WTC11 (cell line): ENCODE results near the gene SMAP2.

Source experiments
- CREB1 ChIP-seq: sonication (generic); formaldehyde crosslinking; IDR thresholded peaks from 2 replicates; pipeline ENCODE4 v1.8.0; 2023; ENCODE audit warnings: mild to moderate bottlenecking, missing genetic modification reagents
- NFYB ChIP-seq: sonication (generic); formaldehyde crosslinking; conservative IDR thresholded peaks from 2 replicates; pipeline ENCODE4 v1.8.0; 2022; ENCODE audit warnings: low read depth, missing genetic modification reagents
- TF ChIP-seq, protein P1 (sequence below): sonication (generic); formaldehyde crosslinking; IDR thresholded peaks from 2 replicates; pipeline ENCODE4 v1.8.0; 2022; ENCODE audit warnings: mild to moderate bottlenecking, missing genetic modification reagents
- TF ChIP-seq, protein P2 (sequence below): sonication (generic); formaldehyde crosslinking; IDR thresholded peaks from 2 replicates; pipeline ENCODE4 v1.8.1; 2023; ENCODE audit warnings: mild to moderate bottlenecking, missing genetic modification reagents, borderline replicate concordance
- TF ChIP-seq, protein P3 (sequence below): fragments of 200-600 bp; IDR thresholded peaks from 2 replicates; pipeline ENCODE4 v1.8.0; 2022; ENCODE audit warnings: antibody characterized with exemption
- TF ChIP-seq, protein P4 (sequence below): sonication (generic); formaldehyde crosslinking; IDR thresholded peaks from 2 replicates; pipeline ENCODE4 v1.8.1; 2023; ENCODE audit warnings: mild to moderate bottlenecking, missing genetic modification reagents, moderate library complexity
- TF ChIP-seq, protein P5 (sequence below): sonication (generic); formaldehyde crosslinking; IDR thresholded peaks from 2 replicates; pipeline ENCODE4 v1.8.0; 2023; ENCODE audit warnings: missing genetic modification reagents, mild to moderate bottlenecking, borderline replicate concordance

DNA sequence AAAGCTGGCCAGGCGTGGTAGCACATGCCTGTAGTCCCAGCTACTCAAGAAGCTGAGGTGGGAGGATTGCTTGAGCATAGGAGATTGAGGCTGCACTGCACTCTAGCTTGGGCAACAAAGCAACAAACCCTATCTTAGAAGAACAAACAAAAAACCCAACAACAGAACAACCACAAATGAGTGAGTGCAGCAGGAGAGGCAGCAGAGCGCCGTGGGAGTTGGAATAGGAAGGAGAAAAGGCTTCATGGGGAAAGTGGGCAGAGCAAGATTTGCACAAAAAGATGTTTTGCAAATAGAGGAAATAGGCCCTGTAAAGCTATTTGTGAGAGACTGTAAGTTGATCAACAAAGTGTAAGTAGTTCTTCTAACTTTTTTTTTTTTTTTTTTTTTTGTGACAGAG lies 19.6 kb downstream of the SMAP2 start:
- TF ChIP-seq NFYB = no peak
- TF ChIP-seq, protein P1, sequence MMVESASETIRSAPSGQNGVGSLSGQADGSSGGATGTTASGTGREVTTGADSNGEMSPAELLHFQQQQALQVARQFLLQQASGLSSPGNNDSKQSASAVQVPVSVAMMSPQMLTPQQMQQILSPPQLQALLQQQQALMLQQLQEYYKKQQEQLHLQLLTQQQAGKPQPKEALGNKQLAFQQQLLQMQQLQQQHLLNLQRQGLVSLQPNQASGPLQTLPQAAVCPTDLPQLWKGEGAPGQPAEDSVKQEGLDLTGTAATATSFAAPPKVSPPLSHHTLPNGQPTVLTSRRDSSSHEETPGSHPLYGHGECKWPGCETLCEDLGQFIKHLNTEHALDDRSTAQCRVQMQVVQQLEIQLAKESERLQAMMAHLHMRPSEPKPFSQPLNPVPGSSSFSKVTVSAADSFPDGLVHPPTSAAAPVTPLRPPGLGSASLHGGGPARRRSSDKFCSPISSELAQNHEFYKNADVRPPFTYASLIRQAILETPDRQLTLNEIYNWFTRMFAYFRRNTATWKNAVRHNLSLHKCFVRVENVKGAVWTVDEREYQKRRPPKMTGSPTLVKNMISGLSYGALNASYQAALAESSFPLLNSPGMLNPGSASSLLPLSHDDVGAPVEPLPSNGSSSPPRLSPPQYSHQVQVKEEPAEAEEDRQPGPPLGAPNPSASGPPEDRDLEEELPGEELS (CRISPR knock-in tag) = no peak
- TF ChIP-seq, protein P2, sequence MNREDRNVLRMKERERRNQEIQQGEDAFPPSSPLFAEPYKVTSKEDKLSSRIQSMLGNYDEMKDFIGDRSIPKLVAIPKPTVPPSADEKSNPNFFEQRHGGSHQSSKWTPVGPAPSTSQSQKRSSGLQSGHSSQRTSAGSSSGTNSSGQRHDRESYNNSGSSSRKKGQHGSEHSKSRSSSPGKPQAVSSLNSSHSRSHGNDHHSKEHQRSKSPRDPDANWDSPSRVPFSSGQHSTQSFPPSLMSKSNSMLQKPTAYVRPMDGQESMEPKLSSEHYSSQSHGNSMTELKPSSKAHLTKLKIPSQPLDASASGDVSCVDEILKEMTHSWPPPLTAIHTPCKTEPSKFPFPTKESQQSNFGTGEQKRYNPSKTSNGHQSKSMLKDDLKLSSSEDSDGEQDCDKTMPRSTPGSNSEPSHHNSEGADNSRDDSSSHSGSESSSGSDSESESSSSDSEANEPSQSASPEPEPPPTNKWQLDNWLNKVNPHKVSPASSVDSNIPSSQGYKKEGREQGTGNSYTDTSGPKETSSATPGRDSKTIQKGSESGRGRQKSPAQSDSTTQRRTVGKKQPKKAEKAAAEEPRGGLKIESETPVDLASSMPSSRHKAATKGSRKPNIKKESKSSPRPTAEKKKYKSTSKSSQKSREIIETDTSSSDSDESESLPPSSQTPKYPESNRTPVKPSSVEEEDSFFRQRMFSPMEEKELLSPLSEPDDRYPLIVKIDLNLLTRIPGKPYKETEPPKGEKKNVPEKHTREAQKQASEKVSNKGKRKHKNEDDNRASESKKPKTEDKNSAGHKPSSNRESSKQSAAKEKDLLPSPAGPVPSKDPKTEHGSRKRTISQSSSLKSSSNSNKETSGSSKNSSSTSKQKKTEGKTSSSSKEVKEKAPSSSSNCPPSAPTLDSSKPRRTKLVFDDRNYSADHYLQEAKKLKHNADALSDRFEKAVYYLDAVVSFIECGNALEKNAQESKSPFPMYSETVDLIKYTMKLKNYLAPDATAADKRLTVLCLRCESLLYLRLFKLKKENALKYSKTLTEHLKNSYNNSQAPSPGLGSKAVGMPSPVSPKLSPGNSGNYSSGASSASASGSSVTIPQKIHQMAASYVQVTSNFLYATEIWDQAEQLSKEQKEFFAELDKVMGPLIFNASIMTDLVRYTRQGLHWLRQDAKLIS = no peak
- no peak for TF ChIP-seq CREB1
- TF ChIP-seq, protein P3, sequence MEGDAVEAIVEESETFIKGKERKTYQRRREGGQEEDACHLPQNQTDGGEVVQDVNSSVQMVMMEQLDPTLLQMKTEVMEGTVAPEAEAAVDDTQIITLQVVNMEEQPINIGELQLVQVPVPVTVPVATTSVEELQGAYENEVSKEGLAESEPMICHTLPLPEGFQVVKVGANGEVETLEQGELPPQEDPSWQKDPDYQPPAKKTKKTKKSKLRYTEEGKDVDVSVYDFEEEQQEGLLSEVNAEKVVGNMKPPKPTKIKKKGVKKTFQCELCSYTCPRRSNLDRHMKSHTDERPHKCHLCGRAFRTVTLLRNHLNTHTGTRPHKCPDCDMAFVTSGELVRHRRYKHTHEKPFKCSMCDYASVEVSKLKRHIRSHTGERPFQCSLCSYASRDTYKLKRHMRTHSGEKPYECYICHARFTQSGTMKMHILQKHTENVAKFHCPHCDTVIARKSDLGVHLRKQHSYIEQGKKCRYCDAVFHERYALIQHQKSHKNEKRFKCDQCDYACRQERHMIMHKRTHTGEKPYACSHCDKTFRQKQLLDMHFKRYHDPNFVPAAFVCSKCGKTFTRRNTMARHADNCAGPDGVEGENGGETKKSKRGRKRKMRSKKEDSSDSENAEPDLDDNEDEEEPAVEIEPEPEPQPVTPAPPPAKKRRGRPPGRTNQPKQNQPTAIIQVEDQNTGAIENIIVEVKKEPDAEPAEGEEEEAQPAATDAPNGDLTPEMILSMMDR = no peak
- TF ChIP-seq, protein P4, sequence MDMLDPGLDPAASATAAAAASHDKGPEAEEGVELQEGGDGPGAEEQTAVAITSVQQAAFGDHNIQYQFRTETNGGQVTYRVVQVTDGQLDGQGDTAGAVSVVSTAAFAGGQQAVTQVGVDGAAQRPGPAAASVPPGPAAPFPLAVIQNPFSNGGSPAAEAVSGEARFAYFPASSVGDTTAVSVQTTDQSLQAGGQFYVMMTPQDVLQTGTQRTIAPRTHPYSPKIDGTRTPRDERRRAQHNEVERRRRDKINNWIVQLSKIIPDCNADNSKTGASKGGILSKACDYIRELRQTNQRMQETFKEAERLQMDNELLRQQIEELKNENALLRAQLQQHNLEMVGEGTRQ (CRISPR knock-in tag) = no peak
- TF ChIP-seq, protein P5, sequence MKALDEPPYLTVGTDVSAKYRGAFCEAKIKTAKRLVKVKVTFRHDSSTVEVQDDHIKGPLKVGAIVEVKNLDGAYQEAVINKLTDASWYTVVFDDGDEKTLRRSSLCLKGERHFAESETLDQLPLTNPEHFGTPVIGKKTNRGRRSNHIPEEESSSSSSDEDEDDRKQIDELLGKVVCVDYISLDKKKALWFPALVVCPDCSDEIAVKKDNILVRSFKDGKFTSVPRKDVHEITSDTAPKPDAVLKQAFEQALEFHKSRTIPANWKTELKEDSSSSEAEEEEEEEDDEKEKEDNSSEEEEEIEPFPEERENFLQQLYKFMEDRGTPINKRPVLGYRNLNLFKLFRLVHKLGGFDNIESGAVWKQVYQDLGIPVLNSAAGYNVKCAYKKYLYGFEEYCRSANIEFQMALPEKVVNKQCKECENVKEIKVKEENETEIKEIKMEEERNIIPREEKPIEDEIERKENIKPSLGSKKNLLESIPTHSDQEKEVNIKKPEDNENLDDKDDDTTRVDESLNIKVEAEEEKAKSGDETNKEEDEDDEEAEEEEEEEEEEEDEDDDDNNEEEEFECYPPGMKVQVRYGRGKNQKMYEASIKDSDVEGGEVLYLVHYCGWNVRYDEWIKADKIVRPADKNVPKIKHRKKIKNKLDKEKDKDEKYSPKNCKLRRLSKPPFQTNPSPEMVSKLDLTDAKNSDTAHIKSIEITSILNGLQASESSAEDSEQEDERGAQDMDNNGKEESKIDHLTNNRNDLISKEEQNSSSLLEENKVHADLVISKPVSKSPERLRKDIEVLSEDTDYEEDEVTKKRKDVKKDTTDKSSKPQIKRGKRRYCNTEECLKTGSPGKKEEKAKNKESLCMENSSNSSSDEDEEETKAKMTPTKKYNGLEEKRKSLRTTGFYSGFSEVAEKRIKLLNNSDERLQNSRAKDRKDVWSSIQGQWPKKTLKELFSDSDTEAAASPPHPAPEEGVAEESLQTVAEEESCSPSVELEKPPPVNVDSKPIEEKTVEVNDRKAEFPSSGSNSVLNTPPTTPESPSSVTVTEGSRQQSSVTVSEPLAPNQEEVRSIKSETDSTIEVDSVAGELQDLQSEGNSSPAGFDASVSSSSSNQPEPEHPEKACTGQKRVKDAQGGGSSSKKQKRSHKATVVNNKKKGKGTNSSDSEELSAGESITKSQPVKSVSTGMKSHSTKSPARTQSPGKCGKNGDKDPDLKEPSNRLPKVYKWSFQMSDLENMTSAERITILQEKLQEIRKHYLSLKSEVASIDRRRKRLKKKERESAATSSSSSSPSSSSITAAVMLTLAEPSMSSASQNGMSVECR (CRISPR knock-in tag) = no peak
